Smooth muscle cell of trachea (primary cell): ENCODE results near the gene USP17L30. TPM values are rescaled to one million over a fixed set of nuclear protein-coding genes. Genes with fewer than 3 reads are reported as not detected.

Experiments used
- total RNA-seq: library from RNA; depleted of rRNA; stranded (reverse); fragments of >200 nt; gene quantifications from 2 replicates; pipeline ENCODE4 v1.2.1, GENCODE V29; 2014

Gene USP17L30, protein sequence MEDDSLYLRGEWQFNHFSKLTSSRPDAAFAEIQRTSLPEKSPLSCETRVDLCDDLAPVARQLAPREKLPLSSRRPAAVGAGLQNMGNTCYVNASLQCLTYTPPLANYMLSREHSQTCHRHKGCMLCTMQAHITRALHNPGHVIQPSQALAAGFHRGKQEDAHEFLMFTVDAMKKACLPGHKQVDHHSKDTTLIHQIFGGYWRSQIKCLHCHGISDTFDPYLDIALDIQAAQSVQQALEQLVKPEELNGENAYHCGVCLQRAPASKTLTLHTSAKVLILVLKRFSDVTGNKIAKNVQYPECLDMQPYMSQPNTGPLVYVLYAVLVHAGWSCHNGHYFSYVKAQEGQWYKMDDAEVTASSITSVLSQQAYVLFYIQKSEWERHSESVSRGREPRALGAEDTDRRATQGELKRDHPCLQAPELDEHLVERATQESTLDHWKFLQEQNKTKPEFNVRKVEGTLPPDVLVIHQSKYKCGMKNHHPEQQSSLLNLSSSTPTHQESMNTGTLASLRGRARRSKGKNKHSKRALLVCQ
- total RNA-seq = not detected in 2 replicates

DNA sequence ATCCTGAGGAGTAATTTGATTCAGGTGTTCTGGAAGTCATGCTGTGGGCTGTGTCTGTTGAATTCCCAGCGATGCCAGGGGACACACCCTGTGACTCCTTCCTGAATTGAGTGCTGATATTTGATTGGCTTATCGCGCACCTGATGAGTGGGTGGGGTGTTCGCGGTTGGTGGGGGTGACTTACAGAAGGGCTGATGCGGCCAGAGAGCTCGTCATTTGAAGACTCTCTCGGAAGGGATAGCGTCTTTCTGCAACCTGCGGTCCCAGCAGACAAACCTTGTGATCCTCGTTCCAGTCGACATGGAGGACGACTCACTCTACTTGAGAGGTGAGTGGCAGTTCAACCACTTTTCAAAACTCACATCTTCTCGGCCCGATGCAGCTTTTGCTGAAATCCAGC is at the start of gene USP17L30:
Gene USP17L30, plus strand, starts transcription at position 301 of the 400 bp plus-strand sequence. Its CDS starts 0 bp downstream, at position 301.

GRCh38 chr4:9324865-9325264 is 38.1 kb upstream of the USP17L30 start, which contains the start of gene USP17L24:
Gene USP17L24, plus strand, starts transcription at chr4:9325165. Its CDS starts 0 bp downstream, at chr4:9325165.

DNA sequence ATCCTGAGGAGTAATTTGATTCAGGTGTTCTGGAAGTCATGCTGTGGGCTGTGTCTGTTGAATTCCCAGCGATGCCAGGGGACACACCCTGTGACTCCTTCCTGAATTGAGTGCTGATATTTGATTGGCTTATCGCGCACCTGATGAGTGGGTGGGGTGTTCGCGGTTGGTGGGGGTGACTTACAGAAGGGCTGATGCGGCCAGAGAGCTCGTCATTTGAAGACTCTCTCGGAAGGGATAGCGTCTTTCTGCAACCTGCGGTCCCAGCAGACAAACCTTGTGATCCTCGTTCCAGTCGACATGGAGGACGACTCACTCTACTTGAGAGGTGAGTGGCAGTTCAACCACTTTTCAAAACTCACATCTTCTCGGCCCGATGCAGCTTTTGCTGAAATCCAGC is 33.3 kb upstream of the USP17L30 start, which contains the start of gene USP17L25:
Gene USP17L25, plus strand, starts transcription at position 301 of the 400 bp plus-strand sequence. Its CDS starts 0 bp downstream, at position 301.

GRCh38 chr4:9334358-9334757 is 28.6 kb upstream of the USP17L30 start, which contains the start of gene USP17L26:
Gene USP17L26, plus strand, starts transcription at chr4:9334658. Its CDS starts 0 bp downstream, at chr4:9334658.

DNA sequence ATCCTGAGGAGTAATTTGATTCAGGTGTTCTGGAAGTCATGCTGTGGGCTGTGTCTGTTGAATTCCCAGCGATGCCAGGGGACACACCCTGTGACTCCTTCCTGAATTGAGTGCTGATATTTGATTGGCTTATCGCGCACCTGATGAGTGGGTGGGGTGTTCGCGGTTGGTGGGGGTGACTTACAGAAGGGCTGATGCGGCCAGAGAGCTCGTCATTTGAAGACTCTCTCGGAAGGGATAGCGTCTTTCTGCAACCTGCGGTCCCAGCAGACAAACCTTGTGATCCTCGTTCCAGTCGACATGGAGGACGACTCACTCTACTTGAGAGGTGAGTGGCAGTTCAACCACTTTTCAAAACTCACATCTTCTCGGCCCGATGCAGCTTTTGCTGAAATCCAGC is 23.8 kb upstream of the USP17L30 start, which contains the start of gene USP17L5:
Gene USP17L5, plus strand, starts transcription at position 301 of the 400 bp plus-strand sequence. Its CDS starts 0 bp downstream, at position 301.

DNA sequence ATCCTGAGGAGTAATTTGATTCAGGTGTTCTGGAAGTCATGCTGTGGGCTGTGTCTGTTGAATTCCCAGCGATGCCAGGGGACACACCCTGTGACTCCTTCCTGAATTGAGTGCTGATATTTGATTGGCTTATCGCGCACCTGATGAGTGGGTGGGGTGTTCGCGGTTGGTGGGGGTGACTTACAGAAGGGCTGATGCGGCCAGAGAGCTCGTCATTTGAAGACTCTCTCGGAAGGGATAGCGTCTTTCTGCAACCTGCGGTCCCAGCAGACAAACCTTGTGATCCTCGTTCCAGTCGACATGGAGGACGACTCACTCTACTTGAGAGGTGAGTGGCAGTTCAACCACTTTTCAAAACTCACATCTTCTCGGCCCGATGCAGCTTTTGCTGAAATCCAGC is 19.1 kb upstream of the USP17L30 start, which contains the start of gene USP17L27:
Gene USP17L27, plus strand, starts transcription at position 301 of the 400 bp plus-strand sequence. Its CDS starts 0 bp downstream, at position 301.

GRCh38 chr4:9348593-9348992 is 14.3 kb upstream of the USP17L30 start, which contains the start of gene USP17L28:
Gene USP17L28, plus strand, starts transcription at chr4:9348893. Its CDS starts 0 bp downstream, at chr4:9348893.

GRCh38 chr4:9353338-9353737 is 9.6 kb upstream of the USP17L30 start, which contains the start of gene USP17L29:
Gene USP17L29, plus strand, starts transcription at chr4:9353638. Its CDS starts 0 bp downstream, at chr4:9353638.

Other genes starting within 250 kb of the USP17L30 start
- not detected in 2 replicates for gene FAM90A26, start 192.7 kb upstream of the USP17L30 start, total RNA-seq
- not detected in 2 replicates for gene USP17L10, start 152.5 kb upstream of the USP17L30 start, total RNA-seq
- gene USP17L11, start 147.7 kb upstream of the USP17L30 start, total RNA-seq = not detected in 2 replicates
- not detected in 2 replicates for gene USP17L12, start 143.0 kb upstream of the USP17L30 start, total RNA-seq
- not detected in 2 replicates for gene USP17L13, start 138.2 kb upstream of the USP17L30 start, total RNA-seq
- gene USP17L15, start 128.7 kb upstream of the USP17L30 start, total RNA-seq = not detected in 2 replicates
- not detected in 2 replicates for gene USP17L17, start 119.2 kb upstream of the USP17L30 start, total RNA-seq
- not detected in 2 replicates for gene USP17L18, start 114.5 kb upstream of the USP17L30 start, total RNA-seq
- gene USP17L19, start 109.8 kb upstream of the USP17L30 start, total RNA-seq = not detected in 2 replicates
- not detected in 2 replicates for gene USP17L20, start 105.0 kb upstream of the USP17L30 start, total RNA-seq
- gene USP17L21, start 100.3 kb upstream of the USP17L30 start, total RNA-seq = not detected in 2 replicates
- gene USP17L22, start 95.5 kb upstream of the USP17L30 start, total RNA-seq = not detected in 2 replicates
- not detected in 2 replicates for gene USP17L24, start 38.0 kb upstream of the USP17L30 start, total RNA-seq
- not detected in 2 replicates for gene USP17L25, start 33.2 kb upstream of the USP17L30 start, total RNA-seq
- gene USP17L26, start 28.5 kb upstream of the USP17L30 start, total RNA-seq = not detected in 2 replicates
- gene USP17L5, start 23.7 kb upstream of the USP17L30 start, total RNA-seq = not detected in 2 replicates
- not detected in 2 replicates for gene USP17L27, start 19.0 kb upstream of the USP17L30 start, total RNA-seq
- not detected in 2 replicates for gene USP17L28, start 14.2 kb upstream of the USP17L30 start, total RNA-seq
- gene USP17L29, start 9.5 kb upstream of the USP17L30 start, total RNA-seq = not detected in 2 replicates
- gene DEFB131A, start 81.3 kb downstream of the USP17L30 start, total RNA-seq = not detected in 2 replicates